ENCODE data around the gene OVOL3. TPM values are rescaled to one million over a fixed set of nuclear protein-coding genes. Genes with fewer than 3 reads are reported as not detected.

Gene OVOL3
- total and polyA plus RNA-seq, 5 donors from 2014 or later = not detected

- H3K36me3 ChIP-seq (ENCODE audit: control insufficient read depth, insufficient read depth, low read length) = peaks cover 6% of the 10 kb centered on the region
- no peaks in the 10 kb centered on the region for H3K9me3 Mint-ChIP-seq
- no peak for DNase-seq
Observed at GRCh38 chr19:36079389-36079945, 31.5 kb upstream of the OVOL3 start.

DNA sequence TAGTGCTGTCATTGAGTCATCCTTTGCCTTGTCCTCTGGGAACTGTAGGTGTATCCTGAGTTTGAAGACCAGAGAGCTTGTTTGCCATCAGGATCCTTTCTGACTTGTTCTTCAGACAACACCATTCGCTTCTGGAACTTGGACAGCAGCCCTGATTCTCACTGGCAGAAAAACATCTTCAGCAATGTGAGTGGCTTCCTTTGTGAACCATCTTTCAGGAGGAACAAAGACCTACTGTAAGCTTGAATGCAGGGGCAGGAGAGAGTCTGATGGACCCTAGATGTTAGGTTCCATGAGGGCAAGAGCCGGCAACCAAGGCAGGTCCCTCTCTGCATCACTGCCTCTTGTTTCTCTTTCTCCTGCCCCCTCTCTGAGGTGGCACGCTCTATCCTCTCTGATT lies 29.6 kb upstream of the OVOL3 start:
- Histone ChIP-seq H3K36me3 (ENCODE audit: control insufficient read depth, insufficient read depth, low read length) (peaks cover 6% of the 10 kb centered on the region), H3K4me1 (ENCODE audit: control insufficient read depth, insufficient read depth, low read length, poor library complexity, severe bottlenecking) (no peaks in the 10 kb centered on the region), H3K27me3 (ENCODE audit: control insufficient read depth, insufficient read depth, low read length) (no peaks in the 10 kb centered on the region), H3K27ac (ENCODE audit: insufficient read depth, low read length, poor library complexity, severe bottlenecking) (no peak overlapping the region), H3K9me3 (ENCODE audit: control insufficient read depth in 2 of 2, low read length in 2 of 2) (no peaks in the 10 kb centered on the region), H3K4me3 (ENCODE audit: low read depth, low read length) (no peak overlapping the region)
- peaks cover 9% of the 10 kb centered on the region for H3K36me3 Mint-ChIP-seq
- H3K4me3 Mint-ChIP-seq = no peak overlapping the region
- H3K4me1 Mint-ChIP-seq = peaks cover 0 to 2% (median 0%) of the 10 kb centered on the region in 4 donors
- H3K27ac Mint-ChIP-seq = no peak overlapping the region
- DNase-seq (no peak), ATAC-seq (ENCODE audit: low read depth in 2 of 2) (no peak)
- no peaks in the 10 kb centered on the region for H3K9me3 Mint-ChIP-seq
- no peaks in the 10 kb centered on the region for H3K27me3 Mint-ChIP-seq

More at GRCh38 chr19:36079389-36079945, 31.5 kb upstream of the OVOL3 start:
- Histone ChIP-seq H3K27me3 (ENCODE audit: control insufficient read depth, insufficient read depth, low read length) (no peaks in the 10 kb centered on the region), H3K27ac (ENCODE audit: insufficient read depth, low read length, poor library complexity, severe bottlenecking) (no peak overlapping the region), H3K9me3 (ENCODE audit: control insufficient read depth in 2 of 2, low read length in 2 of 2) (no peaks in the 10 kb centered on the region), H3K4me3 (ENCODE audit: low read depth, low read length) (no peak overlapping the region), H3K4me1 (ENCODE audit: control insufficient read depth, insufficient read depth, low read length, poor library complexity, severe bottlenecking) (no peaks in the 10 kb centered on the region)
- Mint-ChIP-seq H3K27me3 (no peaks in the 10 kb centered on the region), H3K4me3 (no peak overlapping the region), H3K4me1 (peaks cover 0 to 2% (median 0%) of the 10 kb centered on the region in 4 donors), H3K27ac (peak overlapping the region in 1 of 3 donors; percentile 1), H3K36me3 (peaks cover 6% of the 10 kb centered on the region)
- no peak for ATAC-seq (ENCODE audit: low read depth in 2 of 2)

DNA sequence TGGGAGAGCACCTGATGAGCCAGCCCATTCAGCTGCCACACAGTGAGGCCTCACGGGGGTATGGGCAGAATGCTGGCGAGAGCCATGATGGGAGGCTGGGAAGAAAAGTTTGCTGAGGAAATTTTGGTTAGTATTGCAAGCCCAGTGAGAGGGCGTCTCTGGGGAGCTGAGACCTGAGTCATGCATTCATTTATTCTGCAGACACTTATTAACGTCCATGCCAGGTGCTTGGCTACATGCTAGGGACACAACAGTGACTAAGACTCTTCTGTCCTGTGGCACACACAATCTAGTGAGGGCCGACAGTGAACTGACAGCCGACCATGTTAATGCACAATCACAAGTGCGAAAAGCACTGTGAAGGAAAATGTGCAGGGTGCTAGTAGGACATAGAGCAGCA lies 29.0 kb upstream of the OVOL3 start:
- H3K36me3 ChIP-seq (ENCODE audit: control insufficient read depth, insufficient read depth, low read length) = peaks cover 6% of the 10 kb centered on the region
- H3K4me1 ChIP-seq (ENCODE audit: control insufficient read depth, insufficient read depth, low read length, poor library complexity, severe bottlenecking) = no peaks in the 10 kb centered on the region
- H3K4me3 ChIP-seq (ENCODE audit: low read depth, low read length) = no peak overlapping the region
- no peaks in the 10 kb centered on the region for H3K27me3 ChIP-seq (ENCODE audit: control insufficient read depth, insufficient read depth, low read length)
- H3K36me3 Mint-ChIP-seq = peaks cover 9% of the 10 kb centered on the region
- ATAC-seq (ENCODE audit: low read depth in 2 of 2) = no peak
- DNase-seq = no peak
- H3K27ac Mint-ChIP-seq = no peak overlapping the region
- H3K9me3 ChIP-seq (ENCODE audit: control insufficient read depth in 2 of 2, low read length in 2 of 2) = no peaks in the 10 kb centered on the region
- H3K27me3 Mint-ChIP-seq = no peaks in the 10 kb centered on the region
- H3K27ac ChIP-seq (ENCODE audit: insufficient read depth, low read length, poor library complexity, severe bottlenecking) = no peak overlapping the region
- H3K4me1 Mint-ChIP-seq = peaks cover 0 to 2% (median 0%) of the 10 kb centered on the region in 4 donors
- no peaks in the 10 kb centered on the region for H3K9me3 Mint-ChIP-seq
- no peak overlapping the region for H3K4me3 Mint-ChIP-seq

DNA sequence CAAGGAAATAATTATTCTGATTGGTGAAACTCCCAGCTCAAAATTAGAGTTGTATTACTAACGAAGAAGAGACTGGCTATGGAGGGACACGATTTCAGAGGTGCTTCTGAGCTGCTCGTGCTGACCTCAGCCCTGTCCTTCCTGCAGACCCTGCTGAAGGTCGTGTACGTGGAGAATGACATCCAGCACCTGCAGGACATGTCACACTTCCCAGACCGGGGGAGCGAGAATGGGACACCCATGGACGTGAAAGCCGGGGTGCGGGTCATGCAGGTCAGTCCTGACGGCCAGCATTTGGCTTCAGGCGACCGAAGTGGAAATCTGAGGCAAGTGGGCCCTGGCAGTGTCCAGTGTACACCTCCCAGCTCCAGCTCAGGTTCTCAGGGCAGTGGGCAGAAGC lies 28.0 kb upstream of the OVOL3 start:
- no peaks in the 10 kb centered on the region for H3K9me3 ChIP-seq (ENCODE audit: control insufficient read depth in 2 of 2, low read length in 2 of 2)
- Mint-ChIP-seq H3K9me3 (no peaks in the 10 kb centered on the region), H3K27me3 (no peaks in the 10 kb centered on the region), H3K27ac (no peak overlapping the region), H3K4me1 (peaks cover 0 to 2% (median 0%) of the 10 kb centered on the region in 4 donors), H3K4me3 (no peak overlapping the region), H3K36me3 (peaks cover 9% of the 10 kb centered on the region)
- H3K27ac ChIP-seq (ENCODE audit: insufficient read depth, low read length, poor library complexity, severe bottlenecking) = no peak overlapping the region
- H3K4me3 ChIP-seq (ENCODE audit: low read depth, low read length) = no peak overlapping the region
- DNase-seq = no peak
- ATAC-seq (ENCODE audit: low read depth in 2 of 2) = no peak
- no peaks in the 10 kb centered on the region for H3K4me1 ChIP-seq (ENCODE audit: control insufficient read depth, insufficient read depth, low read length, poor library complexity, severe bottlenecking)
- peaks cover 6% of the 10 kb centered on the region for H3K36me3 ChIP-seq (ENCODE audit: control insufficient read depth, insufficient read depth, low read length)
- H3K27me3 ChIP-seq (ENCODE audit: control insufficient read depth, insufficient read depth, low read length) = no peaks in the 10 kb centered on the region

DNA sequence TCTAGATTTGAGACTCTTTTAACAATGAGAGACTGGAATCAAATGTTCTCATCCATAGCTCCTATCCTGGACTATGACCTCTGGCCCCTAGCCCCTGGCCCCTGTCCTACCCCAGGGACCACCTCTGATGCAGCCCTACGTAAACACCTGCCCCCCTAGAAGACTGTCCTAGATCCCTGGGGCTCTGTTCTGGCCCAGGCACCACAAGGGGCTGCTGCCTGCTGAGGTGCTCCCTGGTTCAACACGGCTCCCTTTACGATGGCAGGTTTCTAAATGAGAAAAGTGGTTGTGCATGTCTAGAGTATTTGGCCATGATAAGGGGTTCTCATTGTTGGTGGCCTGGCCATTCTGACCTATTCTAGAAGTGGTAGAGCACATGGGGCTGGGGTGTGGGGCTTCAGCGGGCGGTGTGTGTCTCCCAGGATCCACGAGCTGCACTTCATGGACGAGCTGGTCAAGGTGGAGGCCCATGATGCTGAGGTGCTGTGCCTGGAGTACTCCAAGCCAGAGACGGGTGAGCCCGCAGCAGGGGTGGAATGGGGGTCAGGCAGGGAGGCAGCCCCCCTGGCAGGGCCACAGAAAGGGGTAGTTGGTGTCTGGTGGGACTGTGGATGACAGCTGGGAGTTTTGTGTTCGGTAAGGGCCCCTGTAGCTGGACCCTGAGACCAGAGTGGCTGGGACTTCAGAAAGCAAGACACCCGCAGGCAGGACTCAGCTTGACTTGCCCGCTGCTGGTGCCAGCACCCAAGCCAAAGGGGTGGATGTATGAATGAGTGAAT lies 26.5 kb upstream of the OVOL3 start:
- H3K27me3 ChIP-seq (ENCODE audit: control insufficient read depth, insufficient read depth, low read length) = no peaks in the 10 kb centered on the region
- H3K36me3 Mint-ChIP-seq = peaks cover 14% of the 10 kb centered on the region
- no peaks in the 10 kb centered on the region for H3K4me1 ChIP-seq (ENCODE audit: control insufficient read depth, insufficient read depth, low read length, poor library complexity, severe bottlenecking)
- DNase-seq (no peak), ATAC-seq (ENCODE audit: low read depth in 2 of 2) (no peak)
- no peak overlapping the region for H3K27ac Mint-ChIP-seq
- H3K27ac ChIP-seq (ENCODE audit: insufficient read depth, low read length, poor library complexity, severe bottlenecking) = no peak overlapping the region
- H3K9me3 Mint-ChIP-seq = no peaks in the 10 kb centered on the region
- no peak overlapping the region for H3K4me3 Mint-ChIP-seq
- no peak overlapping the region for H3K4me3 ChIP-seq (ENCODE audit: low read depth, low read length)
- no peaks in the 10 kb centered on the region for H3K4me1 Mint-ChIP-seq
- H3K27me3 Mint-ChIP-seq = no peaks in the 10 kb centered on the region
- no peaks in the 10 kb centered on the region for H3K9me3 ChIP-seq (ENCODE audit: control insufficient read depth in 2 of 2, low read length in 2 of 2)
- peaks cover 6% of the 10 kb centered on the region for H3K36me3 ChIP-seq (ENCODE audit: control insufficient read depth, insufficient read depth, low read length)

DNA sequence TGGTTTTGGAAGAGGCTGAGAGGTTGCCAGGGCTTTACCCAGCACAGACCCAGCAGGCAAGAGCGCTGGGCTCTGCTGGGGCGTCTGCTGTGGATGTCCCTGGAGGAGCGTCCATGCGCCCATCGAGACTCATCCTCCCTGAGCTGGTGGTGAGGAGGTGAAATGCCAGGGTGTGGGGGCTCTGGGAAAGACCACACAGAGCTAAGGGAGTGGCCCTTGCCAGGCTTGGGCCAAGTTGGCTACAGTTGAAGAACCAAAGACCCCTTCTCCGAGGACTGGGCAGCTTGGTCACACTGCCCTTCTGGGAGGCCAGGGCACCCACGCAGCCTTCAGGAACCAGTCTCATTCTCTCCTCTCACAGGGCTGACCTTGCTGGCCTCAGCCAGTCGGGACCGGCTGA lies 24.6 kb upstream of the OVOL3 start:
- peak overlapping the region in 1 of 3 donors; percentile 79 for H3K27ac Mint-ChIP-seq
- no peak overlapping the region for H3K4me3 Mint-ChIP-seq
- H3K4me1 ChIP-seq (ENCODE audit: control insufficient read depth, insufficient read depth, low read length, poor library complexity, severe bottlenecking) = no peaks in the 10 kb centered on the region
- peaks cover 14% of the 10 kb centered on the region for H3K36me3 Mint-ChIP-seq
- DNase-seq (no peak), ATAC-seq (ENCODE audit: low read depth in 2 of 2) (no peak)
- H3K4me1 Mint-ChIP-seq = no peaks in the 10 kb centered on the region
- H3K27ac ChIP-seq (ENCODE audit: insufficient read depth, low read length, poor library complexity, severe bottlenecking) = no peak overlapping the region
- H3K27me3 Mint-ChIP-seq = no peaks in the 10 kb centered on the region
- no peaks in the 10 kb centered on the region for H3K9me3 Mint-ChIP-seq
- no peaks in the 10 kb centered on the region for H3K27me3 ChIP-seq (ENCODE audit: control insufficient read depth, insufficient read depth, low read length)
- H3K36me3 ChIP-seq (ENCODE audit: control insufficient read depth, insufficient read depth, low read length) = peaks cover 6% of the 10 kb centered on the region
- no peak overlapping the region for H3K4me3 ChIP-seq (ENCODE audit: low read depth, low read length)
- H3K9me3 ChIP-seq (ENCODE audit: control insufficient read depth in 2 of 2, low read length in 2 of 2) = no peaks in the 10 kb centered on the region

- Mint-ChIP-seq H3K27ac (peak overlapping the region in 1 of 3 donors; percentile 80), H3K36me3 (peaks cover 7% of the 10 kb centered on the region)
Observed at GRCh38 chr19:36089847-36090246, 21.1 kb upstream of the OVOL3 start.

More at GRCh38 chr19:36089847-36090246, 21.1 kb upstream of the OVOL3 start:
- no peak for DNase-seq
- Mint-ChIP-seq H3K4me3 (no peak overlapping the region), H3K9me3 (no peaks in the 10 kb centered on the region), H3K4me1 (peaks cover 0 to 15% (median 6%) of the 10 kb centered on the region in 4 donors), H3K27me3 (no peaks in the 10 kb centered on the region)
- no peak overlapping the region for H3K4me3 ChIP-seq (ENCODE audit: low read depth, low read length)
- no peaks in the 10 kb centered on the region for H3K4me1 ChIP-seq (ENCODE audit: control insufficient read depth, insufficient read depth, low read length, poor library complexity, severe bottlenecking)
- ATAC-seq (ENCODE audit: low read depth in 2 of 2) = no peak
- no peaks in the 10 kb centered on the region for H3K27me3 ChIP-seq (ENCODE audit: control insufficient read depth, insufficient read depth, low read length)
- H3K27ac ChIP-seq (ENCODE audit: insufficient read depth, low read length, poor library complexity, severe bottlenecking) = no peak overlapping the region
- H3K9me3 ChIP-seq (ENCODE audit: control insufficient read depth in 2 of 2, low read length in 2 of 2) = no peaks in the 10 kb centered on the region
- no peaks in the 10 kb centered on the region for H3K36me3 ChIP-seq (ENCODE audit: control insufficient read depth, insufficient read depth, low read length)

Data from CD4-positive, CD25-positive, alpha-beta regulatory T cell (primary cell).